GM10266 (cell line): ENCODE data around the gene LRRC8C.

ENCODE experiments used
- DNase-seq: peaks from one replicate; pipeline ENCODE4 v3.0.0; 2012; ENCODE audit errors: extremely low spot score
- CTCF ChIP-seq: IDR thresholded peaks from 2 replicates; pipeline ENCODE4 v1.5.1; 2012; ENCODE audit warnings: mild to moderate bottlenecking, low read depth; ENCODE audit not compliant: control insufficient read depth, insufficient read depth; ENCODE audit errors: missing control alignments

LRRC8C gene

GRCh38 chr1:89767618-89768017, 134.7 kb downstream of the LRRC8C start:
- no peak for TF ChIP-seq CTCF

More at GRCh38 chr1:89767618-89768017, 134.7 kb downstream of the LRRC8C start:
- DNase-seq = no peak
